WTC11 (cell line): ENCODE results near the gene SNX7. TPM values are rescaled to one million over a fixed set of nuclear protein-coding genes. Genes with fewer than 3 reads are reported as not detected.

Experiments
- ATAC-seq: fragments of 200-7000 bp; cut with Tn5 transposase; 2 replicates; pipeline ENCODE4 v1.10.0; 2021; ENCODE audit warnings: mild to moderate bottlenecking, moderate library complexity
- CTCF ChIA-PET: fragments of 300-600 bp; sonication (Branson Sonifier 250); formaldehyde crosslinking; loops from one replicate; lab custom pipeline; 2021; ENCODE audit warnings: antibody characterized with exemption; lab: Charles Lee
- POLR2A ChIA-PET: fragments of 350-600 bp; sonication (Branson Sonifier 250); formaldehyde crosslinking; loops from one replicate; lab custom pipeline; 2021; ENCODE audit warnings: antibody characterized with exemption; lab: Charles Lee
- DNase-seq: peaks from one replicate; pipeline ENCODE4 v3.0.0; 2021; ENCODE audit warnings: low spot score
- H3K27ac Mint-ChIP-seq: 2 replicates; pipeline ENCODE4 v1.8.0; 2021; ENCODE audit warnings: mixed read lengths
- H3K27me3 Mint-ChIP-seq: 2 replicates; pipeline ENCODE4 v1.8.0; 2021; ENCODE audit warnings: low read depth, mild to moderate bottlenecking, moderate library complexity, mixed read lengths
- H3K36me3 Mint-ChIP-seq: 2 replicates; pipeline ENCODE4 v1.8.0; 2021; ENCODE audit warnings: mixed read lengths
- H3K4me1 Mint-ChIP-seq: 2 replicates; pipeline ENCODE4 v1.8.0; 2022; ENCODE audit warnings: mixed read lengths
- H3K4me3 Mint-ChIP-seq: 2 replicates; pipeline ENCODE4 v1.8.0; 2021; ENCODE audit warnings: mild to moderate bottlenecking, moderate library complexity, mixed read lengths
- H3K9me3 Mint-ChIP-seq: 2 replicates; pipeline ENCODE4 v1.8.0; 2021; ENCODE audit warnings: mixed read lengths
- AFF4 ChIP-seq: sonication (generic); formaldehyde crosslinking; IDR thresholded peaks from 2 replicates; pipeline ENCODE4 v1.8.1; 2023; ENCODE audit warnings: mild to moderate bottlenecking, missing genetic modification reagents, borderline replicate concordance
- ATF2 ChIP-seq: sonication (generic); formaldehyde crosslinking; IDR thresholded peaks from 2 replicates; pipeline ENCODE4 v1.8.1; 2022; ENCODE audit warnings: low read depth, missing genetic modification reagents, borderline replicate concordance
- ETV6 ChIP-seq: sonication (generic); formaldehyde crosslinking; IDR thresholded peaks from 2 replicates; pipeline ENCODE4 v1.8.1; 2022; ENCODE audit warnings: mild to moderate bottlenecking, missing genetic modification reagents
- JAZF1 ChIP-seq: fragments of 250-450 bp; sonication (Bioruptor Pico); IDR thresholded peaks from 2 replicates; pipeline ENCODE4 v1.9.0; 2021; ENCODE audit warnings: moderate library complexity, mild to moderate bottlenecking, inconsistent platforms
- PRDM15 ChIP-seq: sonication (generic); formaldehyde crosslinking; IDR thresholded peaks from 2 replicates; pipeline ENCODE4 v1.8.0; 2022; ENCODE audit warnings: missing genetic modification reagents
- PRRX2 ChIP-seq: fragments of 250-450 bp; sonication (Bioruptor Pico); IDR thresholded peaks from 2 replicates; pipeline ENCODE4 v1.8.0; 2021; ENCODE audit warnings: mild to moderate bottlenecking
- RELA ChIP-seq: sonication (generic); formaldehyde crosslinking; IDR thresholded peaks from 2 replicates; pipeline ENCODE4 v1.8.1; 2022; ENCODE audit warnings: missing genetic modification reagents, mild to moderate bottlenecking, borderline replicate concordance
- USF2 ChIP-seq: sonication (generic); formaldehyde crosslinking; IDR thresholded peaks from 2 replicates; pipeline ENCODE4 v1.8.1; 2023; ENCODE audit warnings: mild to moderate bottlenecking, missing genetic modification reagents, moderate library complexity
- ZBTB43 ChIP-seq: sonication (generic); formaldehyde crosslinking; IDR thresholded peaks from 2 replicates; pipeline ENCODE4 v1.8.1; 2023; ENCODE audit warnings: mild to moderate bottlenecking, missing genetic modification reagents
- ZNF317 ChIP-seq: sonication (generic); formaldehyde crosslinking; IDR thresholded peaks from 2 replicates; pipeline ENCODE4 v1.8.1; 2023; ENCODE audit warnings: low read depth, mild to moderate bottlenecking, moderate library complexity, missing genetic modification reagents, borderline replicate concordance
- ZNF416 ChIP-seq: fragments of 250-450 bp; sonication (Bioruptor Pico); IDR thresholded peaks from 2 replicates; pipeline ENCODE4 v1.9.0; 2021; ENCODE audit warnings: mild to moderate bottlenecking, inconsistent platforms
- ZNF532 ChIP-seq: fragments of 250-450 bp; sonication (Bioruptor Pico); IDR thresholded peaks from 2 replicates; pipeline ENCODE4 v1.9.0; 2021; ENCODE audit warnings: mild to moderate bottlenecking, borderline replicate concordance
- total RNA-seq: library from RNA; stranded (reverse); gene quantifications from 3 replicates; pipeline ENCODE4 v1.2.3, GENCODE V29; 2021

Gene SNX7
- total RNA-seq, 1 experiment from 2014 or later: 15.7 TPM

- Mint-ChIP-seq H3K27ac (peak overlapping the region; percentile 75; the same call in 1 of the 2 replicates), H3K36me3 (no peaks in the 10 kb centered on the region), H3K27me3 (peaks cover 14% of the 10 kb centered on the region), H3K9me3 (no peaks in the 10 kb centered on the region)
- ATAC-seq: no peak
- DNase-seq: no peak
- POLR2A ChIA-PET: no interaction called here
- CTCF ChIA-PET: interaction anchor here (0.6 to 0.9 kb wide), 4 partner anchors 10 to 170 kb away, joined by 3 read pairs; no protein-coding TSS in a partner anchor
- TF ChIP-seq RELA: no peak
- TF ChIP-seq, all 79 proteins: peak for 0
- H3K4me1 Mint-ChIP-seq: peaks cover 24% of the 10 kb centered on the region
- peak overlapping the region; percentile 96 for H3K4me3 Mint-ChIP-seq
These were observed 792 bp downstream of the SNX7 start for GRCh38 chr1:98662356-98662670.

- H3K27me3 Mint-ChIP-seq: no peaks in the 10 kb centered on the region
- ChIA-PET CTCF (no interaction called here), POLR2A (no interaction called here)
- peaks cover 6% of the 10 kb centered on the region for H3K4me1 Mint-ChIP-seq
- H3K27ac Mint-ChIP-seq: no peak overlapping the region
- DNase-seq (no peak), ATAC-seq (no peak)
- TF ChIP-seq ETV6 (no peak), ATF2 (CRISPR knock-in tag) (no peak), JAZF1 (no peak), ZBTB43 (CRISPR knock-in tag) (no peak), USF2 (CRISPR knock-in tag) (no peak), ZNF532 (CRISPR knock-in tag) (no peak), AFF4 (no peak), PRDM15 (CRISPR knock-in tag) (no peak), PRRX2 (no peak), ZNF416 (CRISPR knock-in tag) (no peak), ZNF317 (CRISPR knock-in tag) (no peak)
- H3K9me3 Mint-ChIP-seq: no peaks in the 10 kb centered on the region
- no peaks in the 10 kb centered on the region for H3K36me3 Mint-ChIP-seq
- no peak overlapping the region for H3K4me3 Mint-ChIP-seq
These were observed 7.2 kb downstream of the SNX7 start for GRCh38 chr1:98668733-98669132.
